SJSA1 (cell line): Measurements from ENCODE around the gene EXOSC9. TPM values are rescaled to one million over a fixed set of nuclear protein-coding genes. Genes with fewer than 3 reads are reported as not detected.
"Not testable (repeated sequence)": the region's sequence is repeated elsewhere in the genome, so short reads cannot be mapped to it uniquely, and the experiment has no call there.

Experiments used
- DNase-seq, 2 experiments: peaks; one replicate each; pipeline ENCODE4 v3.0.0-alpha.2; 2015 to 2020; ENCODE audit warnings: low spot score in 2 of 2, low read depth in 1 of 2
- H3K27ac ChIP-seq: fragments of 250-450 bp; sonication (Bioruptor Pico); 2 replicates; pipeline ENCODE4 v1.5.1; 2020; ENCODE audit warnings: mild to moderate bottlenecking, moderate library complexity
- H3K27me3 ChIP-seq: fragments of 250-450 bp; sonication (Bioruptor Pico); replicated peaks from 2 replicates; pipeline ENCODE4 v1.5.1; 2020; ENCODE audit warnings: mild to moderate bottlenecking, moderate library complexity
- H3K36me3 ChIP-seq: fragments of 250-450 bp; sonication (Bioruptor Pico); 2 replicates; pipeline ENCODE4 v1.5.1; 2020; ENCODE audit warnings: mild to moderate bottlenecking
- H3K4me1 ChIP-seq: fragments of 250-450 bp; sonication (Bioruptor Pico); replicated peaks from 2 replicates; pipeline ENCODE4 v1.6.1; 2021; ENCODE audit warnings: mild to moderate bottlenecking
- H3K4me3 ChIP-seq: fragments of 250-450 bp; sonication (Bioruptor Pico); 2 replicates; pipeline ENCODE4 v1.5.1; 2020; ENCODE audit warnings: mild to moderate bottlenecking
- H3K9me3 ChIP-seq: fragments of 250-450 bp; sonication (Bioruptor Pico); replicated peaks from 2 replicates; pipeline ENCODE4 v1.5.1; 2020; ENCODE audit warnings: mild to moderate bottlenecking
- total RNA-seq: library from RNA; depleted of rRNA; stranded (reverse); fragments of >200 nt; shearing (Covaris generic); gene quantifications from 2 replicates; pipeline ENCODE4 v1.2.3, GENCODE V29; 2014; rRNA removed

The EXOSC9 gene
- total RNA-seq: 93.3 and 134 TPM in 2 replicates

DNA sequence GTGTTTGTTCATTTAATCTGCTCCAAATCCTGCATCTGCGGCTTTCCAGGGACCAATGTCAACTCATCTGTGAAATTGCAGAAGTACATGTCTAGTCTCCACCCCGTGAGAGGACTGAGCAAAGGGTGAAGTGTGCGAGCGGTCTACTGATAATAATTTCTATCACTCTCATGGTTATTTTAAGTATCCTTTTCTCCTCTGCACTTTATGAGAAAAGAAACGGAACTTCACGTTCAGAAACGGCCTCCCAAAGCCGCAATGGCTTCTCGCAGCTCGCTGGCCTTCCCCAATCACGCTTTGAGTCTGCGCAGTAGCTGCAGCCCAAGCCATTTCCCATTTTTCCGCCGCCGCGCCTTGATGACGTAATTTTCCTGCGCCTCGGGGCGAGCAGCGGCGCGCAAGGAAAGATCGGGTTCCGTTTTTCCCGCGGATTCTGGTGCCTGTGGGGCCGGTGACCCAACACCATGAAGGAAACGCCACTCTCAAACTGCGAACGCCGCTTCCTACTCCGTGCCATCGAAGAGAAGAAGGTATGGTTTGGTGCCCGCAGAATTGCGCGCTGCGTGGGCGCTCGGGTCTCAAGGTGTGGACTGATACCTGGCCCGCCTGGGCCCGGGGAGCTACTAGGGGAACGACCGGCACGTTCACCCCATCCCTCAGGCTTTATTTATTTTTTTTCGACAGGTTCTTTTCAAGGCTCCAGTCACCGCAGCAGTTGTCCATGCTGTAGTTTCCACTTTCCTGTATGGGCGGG lies at the start of gene EXOSC9:
EXOSC9 (plus strand) TSS at position 363 of the 754 bp plus-strand sequence; CDS start at position 465, 102 bp downstream.
- Histone ChIP-seq H3K36me3 (peaks cover 44% of the 10 kb centered on the region), H3K9me3 (no peaks in the 10 kb centered on the region), H3K4me1 (peaks cover 26% of the 10 kb centered on the region), H3K27ac (peak within 1 kb of the TSS; percentile 83), H3K4me3 (peak within 1 kb of the TSS; percentile 68), H3K27me3 (no peaks in the 10 kb centered on the region)
- peak; percentile 95 for DNase-seq

- not testable (repeated sequence) for H3K27me3 ChIP-seq, H3K36me3 ChIP-seq, H3K9me3 ChIP-seq, H3K4me3 ChIP-seq
- DNase-seq: peak in 1 of 2 experiments; percentile 65
- H3K4me1 ChIP-seq: peaks cover 18% of the 10 kb centered on the region
- peak overlapping the region; percentile 56 for H3K27ac ChIP-seq
Observed at GRCh38 chr4:121752142-121752541, 49.0 kb upstream of the EXOSC9 start.

- Histone ChIP-seq H3K9me3 (no peaks in the 10 kb centered on the region), H3K4me3 (no peak overlapping the region), H3K27ac (no peak overlapping the region), H3K36me3 (no peaks in the 10 kb centered on the region), H3K4me1 (no peaks in the 10 kb centered on the region), H3K27me3 (no peaks in the 10 kb centered on the region; the same call in 1 of the 2 replicates)
- no peak for DNase-seq
Observed at GRCh38 chr4:121758925-121759568, 42.1 kb upstream of the EXOSC9 start.

DNA sequence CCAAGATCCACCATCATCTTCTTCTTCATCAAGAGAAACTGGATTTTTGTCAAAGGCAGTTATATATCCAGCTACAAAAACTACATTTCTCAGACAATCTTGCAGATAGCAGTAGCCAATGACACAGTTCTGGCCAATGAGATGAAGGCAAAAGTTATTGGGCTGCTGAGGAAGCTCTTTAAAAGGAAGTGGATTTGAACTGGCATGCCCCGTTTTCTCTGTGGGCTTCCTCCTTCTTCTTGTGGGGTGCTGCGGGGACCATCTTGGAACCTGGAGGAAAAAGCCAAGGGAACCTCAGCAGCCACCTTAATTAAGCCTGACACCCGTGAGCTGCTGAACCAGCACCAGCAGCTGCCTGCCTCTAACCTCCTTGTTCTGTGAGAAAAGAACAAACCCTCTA lies 40.9 kb upstream of the EXOSC9 start:
- H3K36me3 ChIP-seq: no peaks in the 10 kb centered on the region
- DNase-seq: no peak
- no peak overlapping the region for H3K27ac ChIP-seq
- H3K4me1 ChIP-seq: peaks cover 9% of the 10 kb centered on the region
- H3K27me3 ChIP-seq: peaks cover 6% of the 10 kb centered on the region
- H3K4me3 ChIP-seq: no peak overlapping the region
- H3K9me3 ChIP-seq: no peaks in the 10 kb centered on the region

DNA sequence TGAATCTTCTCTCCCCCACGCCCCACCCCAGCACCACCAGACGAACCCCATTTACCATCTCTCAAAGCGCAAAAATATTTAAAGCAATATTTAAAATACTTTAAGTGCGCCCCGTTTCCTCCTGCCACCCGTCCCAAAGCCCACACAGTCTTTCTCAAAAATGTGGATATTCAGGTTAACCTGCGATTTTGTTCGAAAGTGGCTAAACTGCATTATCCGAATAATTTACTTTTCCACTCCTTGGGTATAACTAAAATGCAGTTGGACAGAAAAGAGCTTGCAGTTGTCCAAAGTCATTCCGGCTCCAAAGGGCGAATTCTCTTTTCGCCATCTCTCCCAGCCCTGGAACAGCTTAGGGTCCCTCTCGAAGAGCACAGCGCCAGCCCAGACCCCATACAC lies 36.8 kb upstream of the EXOSC9 start:
- Histone ChIP-seq H3K27ac (no peak overlapping the region), H3K9me3 (no peaks in the 10 kb centered on the region), H3K4me3 (peak overlapping the region; percentile 38), H3K4me1 (peaks cover 11% of the 10 kb centered on the region), H3K36me3 (no peaks in the 10 kb centered on the region), H3K27me3 (peaks cover 6% of the 10 kb centered on the region)
- DNase-seq: no peak

DNA sequence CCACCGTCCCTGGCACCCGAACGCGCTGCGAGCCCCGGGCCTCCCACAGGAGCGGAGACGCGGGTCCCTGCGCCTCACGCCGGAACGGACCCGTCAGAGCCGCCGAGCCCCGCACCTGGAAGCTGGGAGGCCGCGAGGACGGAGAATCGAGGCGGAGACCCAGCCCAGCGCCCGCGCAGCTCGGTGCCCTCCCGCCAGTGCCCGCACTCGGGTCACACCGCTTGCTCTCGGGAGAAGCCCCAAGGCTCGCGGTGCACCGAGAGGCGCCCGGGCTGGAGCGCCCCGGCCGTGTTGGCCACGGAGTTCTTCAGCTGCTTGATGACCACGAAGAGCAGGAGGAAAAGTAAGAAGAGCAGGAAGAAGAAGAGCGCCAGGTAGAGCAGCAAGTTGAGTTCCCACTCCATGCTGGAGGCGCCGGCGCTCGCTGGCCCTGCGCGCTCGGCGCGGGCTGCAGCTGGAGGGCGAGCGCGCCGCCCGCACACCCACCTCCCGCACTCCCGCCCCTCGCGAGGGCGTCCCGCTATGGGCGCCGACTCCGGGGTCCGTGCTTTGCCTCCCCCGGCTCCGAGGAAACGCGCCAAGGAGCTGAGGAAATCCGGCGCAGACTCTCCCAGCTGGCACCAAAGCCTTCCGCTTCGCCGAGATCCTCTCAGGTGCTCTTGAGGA lies 36.3 kb upstream of the EXOSC9 start, which contains the start of gene SMIM43:
SMIM43 (minus strand) TSS at position 463 of the 666 bp plus-strand sequence; CDS start at position 404, 59 bp downstream.
- Histone ChIP-seq H3K4me3 (peak within 1 kb of the TSS; percentile 38), H3K4me1 (peaks cover 11% of the 10 kb centered on the region), H3K27ac (no peak within 1 kb of the TSS), H3K9me3 (no peaks in the 10 kb centered on the region), H3K27me3 (peaks cover 6% of the 10 kb centered on the region), H3K36me3 (no peaks in the 10 kb centered on the region)
- DNase-seq: peak in 1 of 2 experiments; percentile 14

DNA sequence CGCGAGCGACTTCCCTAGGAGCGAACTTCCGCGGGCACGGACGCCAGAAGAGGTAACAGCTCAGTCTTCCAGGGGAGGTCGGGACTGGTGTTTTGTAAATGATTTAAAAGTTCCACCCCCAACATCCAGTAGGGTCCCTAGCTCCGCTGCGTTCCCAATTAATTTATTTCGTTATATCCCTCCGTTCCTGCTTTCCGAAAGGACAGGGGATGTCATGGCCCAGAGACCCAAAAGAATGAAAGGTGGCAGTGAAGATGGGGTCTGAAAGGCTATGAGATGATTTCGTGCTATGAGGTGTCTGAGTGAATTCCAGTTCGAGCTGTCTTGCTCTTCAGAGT lies 35.8 kb upstream of the EXOSC9 start:
- Histone ChIP-seq H3K27ac (no peak overlapping the region), H3K4me1 (peaks cover 11% of the 10 kb centered on the region), H3K36me3 (no peaks in the 10 kb centered on the region), H3K4me3 (peak overlapping the region; percentile 38), H3K27me3 (peaks cover 6% of the 10 kb centered on the region), H3K9me3 (no peaks in the 10 kb centered on the region)
- no peak for DNase-seq

DNA sequence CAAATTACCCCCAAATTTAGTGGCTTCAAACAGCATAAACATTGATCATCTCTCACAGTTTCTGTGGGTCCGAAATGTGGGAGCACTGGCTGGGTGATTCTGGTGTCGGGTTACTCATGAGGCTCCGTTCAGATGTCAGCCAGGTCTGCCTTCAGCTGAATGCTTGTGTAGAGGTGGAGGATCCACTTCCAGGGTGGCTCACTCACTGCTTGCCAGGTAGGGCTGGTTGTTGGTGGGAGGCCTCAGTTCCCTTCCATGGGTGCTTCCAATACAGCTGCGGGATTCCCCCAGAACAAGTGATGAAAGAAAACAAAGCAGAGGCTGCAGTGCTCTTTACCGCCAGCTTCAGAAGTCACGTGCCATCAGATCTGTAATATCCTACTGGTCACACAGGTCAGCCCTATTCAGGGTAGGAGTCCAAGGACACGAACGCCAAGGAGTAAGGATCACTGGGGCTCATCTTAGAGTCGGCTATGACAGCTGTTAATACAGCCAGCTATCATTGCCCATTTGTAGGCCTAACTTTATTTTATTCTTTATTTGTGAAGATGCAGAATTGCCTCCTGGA lies 35.1 kb upstream of the EXOSC9 start:
- H3K4me1 ChIP-seq: peaks cover 11% of the 10 kb centered on the region

GRCh38 chr4:121767166-121767565 lies 34.0 kb upstream of the EXOSC9 start:
- Histone ChIP-seq H3K4me3 (no peak overlapping the region), H3K4me1 (peaks cover 11% of the 10 kb centered on the region), H3K9me3 (no peaks in the 10 kb centered on the region), H3K27me3 (peaks cover 6% of the 10 kb centered on the region), H3K36me3 (no peaks in the 10 kb centered on the region), H3K27ac (no peak overlapping the region)
- DNase-seq: no peak

More for the DNA sequence above, 35.1 kb upstream of the EXOSC9 start:
- H3K27me3 ChIP-seq: peaks cover 6% of the 10 kb centered on the region
- H3K9me3 ChIP-seq: no peaks in the 10 kb centered on the region
- no peak overlapping the region for H3K4me3 ChIP-seq
- H3K36me3 ChIP-seq: no peaks in the 10 kb centered on the region
- DNase-seq: no peak
- no peak overlapping the region for H3K27ac ChIP-seq

DNA sequence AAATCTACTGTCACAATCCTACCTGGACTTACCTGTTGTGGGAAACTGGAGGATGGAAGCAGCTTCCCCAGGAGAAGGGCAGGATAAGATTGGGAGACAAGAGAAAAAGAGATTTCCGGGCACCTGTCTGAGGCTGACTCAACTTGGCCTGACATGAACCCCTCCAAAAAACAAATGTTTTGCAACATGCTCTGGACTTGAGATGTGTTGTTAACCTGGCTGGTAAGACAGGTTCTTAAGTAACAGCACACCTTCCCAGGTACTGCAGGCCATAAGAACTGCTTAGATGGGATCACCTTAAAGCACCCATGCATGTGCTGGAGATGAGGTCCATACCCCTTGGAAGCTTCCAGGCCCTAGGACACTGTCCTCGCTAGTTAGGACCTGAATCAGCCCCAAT lies 31.8 kb upstream of the EXOSC9 start:
- Histone ChIP-seq H3K4me3 (no peak overlapping the region), H3K36me3 (no peaks in the 10 kb centered on the region), H3K4me1 (peaks cover 10% of the 10 kb centered on the region), H3K27me3 (peaks cover 4% of the 10 kb centered on the region), H3K9me3 (no peaks in the 10 kb centered on the region), H3K27ac (no peak overlapping the region)
- DNase-seq: no peak

DNA sequence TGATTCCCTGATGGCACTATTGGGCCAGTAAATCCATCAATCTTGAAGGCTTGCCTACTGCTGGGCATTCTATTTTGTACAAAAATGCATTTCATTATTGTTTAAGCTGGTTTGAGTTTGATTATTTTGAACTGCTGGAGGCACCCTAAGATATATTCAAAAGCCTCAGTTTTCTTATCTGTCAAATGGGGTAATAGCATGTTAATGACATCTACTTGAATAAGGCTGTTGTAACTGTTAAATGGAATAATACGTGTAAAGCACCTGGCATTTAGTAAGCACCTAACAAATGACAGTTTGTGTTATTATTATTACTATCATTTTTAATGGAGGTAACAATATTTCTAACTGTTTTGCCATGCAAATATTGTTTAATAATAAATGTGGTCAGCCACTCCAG lies 29.3 kb upstream of the EXOSC9 start:
- Histone ChIP-seq H3K27ac (no peak overlapping the region), H3K4me3 (no peak overlapping the region), H3K27me3 (no peaks in the 10 kb centered on the region; the same call in 1 of the 2 replicates), H3K36me3 (no peaks in the 10 kb centered on the region), H3K4me1 (no peaks in the 10 kb centered on the region), H3K9me3 (no peaks in the 10 kb centered on the region)
- no peak for DNase-seq

DNA sequence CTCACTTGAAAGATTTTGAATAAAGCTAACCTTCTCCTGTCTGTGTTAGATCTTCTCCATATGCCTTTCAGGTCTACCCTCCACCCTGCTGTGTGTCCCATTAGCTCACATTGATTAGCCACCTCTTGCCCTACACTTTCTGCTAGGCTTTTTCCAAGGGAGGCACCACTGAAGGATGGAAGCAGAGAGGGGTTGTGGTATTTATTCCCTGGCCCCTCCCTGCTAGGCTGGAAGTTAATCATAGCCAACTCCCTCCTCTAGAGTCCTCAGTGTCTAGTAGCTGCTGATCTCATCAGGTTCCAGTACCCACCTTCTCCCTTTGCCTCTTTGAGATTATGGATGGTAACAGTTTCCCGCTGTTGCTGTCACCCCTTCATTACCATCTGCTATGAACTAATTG lies 27.2 kb upstream of the EXOSC9 start:
- Histone ChIP-seq H3K4me3 (no peak overlapping the region), H3K36me3 (no peaks in the 10 kb centered on the region), H3K27ac (no peak overlapping the region), H3K4me1 (no peaks in the 10 kb centered on the region; the same call in 1 of the 2 replicates), H3K27me3 (no peaks in the 10 kb centered on the region), H3K9me3 (no peaks in the 10 kb centered on the region)
- no peak for DNase-seq

DNA sequence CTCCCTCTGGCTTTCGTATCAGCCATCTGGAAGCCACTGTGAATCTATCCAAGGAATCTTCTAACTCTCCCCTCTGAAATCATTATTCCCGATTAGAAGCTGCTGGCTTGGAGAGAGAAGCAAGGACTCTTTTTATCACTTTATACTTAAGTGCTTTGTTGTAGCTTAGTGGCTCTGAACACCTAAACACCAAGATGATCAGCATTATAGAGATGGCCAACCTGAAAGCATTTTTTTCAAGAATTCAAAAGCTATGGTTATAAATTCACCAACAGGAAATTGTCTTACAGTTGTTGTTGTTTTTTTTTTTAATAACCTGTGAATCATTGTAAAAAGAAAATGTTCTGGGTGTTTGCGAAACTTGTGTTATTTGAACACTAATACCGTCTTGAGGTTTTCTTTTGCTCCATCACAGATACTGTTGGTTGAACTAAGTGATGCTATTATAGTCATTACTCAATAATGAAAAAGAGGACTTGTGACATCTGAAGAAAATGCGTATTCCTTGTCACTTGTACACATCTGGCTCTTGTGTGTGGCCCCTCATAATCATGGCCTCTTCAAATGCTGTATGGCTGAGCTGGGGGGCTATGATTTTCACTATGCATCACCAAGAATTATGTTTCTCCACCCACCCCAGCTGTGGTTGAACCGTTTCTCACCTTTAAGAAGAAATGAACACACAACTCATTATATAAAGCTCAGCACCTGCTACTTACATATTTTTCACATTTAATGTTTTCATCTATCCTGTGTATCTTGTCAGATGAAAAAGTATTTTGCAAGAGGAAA lies 24.3 kb upstream of the EXOSC9 start:
- DNase-seq: no peak
- Histone ChIP-seq H3K36me3 (no peaks in the 10 kb centered on the region), H3K27ac (no peak overlapping the region), H3K27me3 (no peaks in the 10 kb centered on the region), H3K4me3 (no peak overlapping the region), H3K9me3 (no peaks in the 10 kb centered on the region), H3K4me1 (peaks cover 9% of the 10 kb centered on the region)
